Suprapubic skin (tissue), 4 donors: ENCODE measurements around the gene TTC39A.

Experiments
- CTCF ChIP-seq, 2 donors: fragments of 200-600 bp in 1 of 2; fragments of 450-650 bp in 1 of 2; sonication (generic) in 1 of 2; IDR thresholded peaks; one replicate each; pipeline ENCODE4 v1.5.1; 2016 to 2019; ENCODE audit warnings: antibody characterized with exemption in 2 of 2, mild to moderate bottlenecking in 1 of 2, moderate library complexity in 1 of 2
- POLR2A ChIP-seq, 2 donors: fragments of 450-650 bp; IDR thresholded peaks; one replicate each; pipeline ENCODE4 v1.6.1; 2017; ENCODE audit warnings: antibody characterized with exemption in 2 of 2, mild to moderate bottlenecking in 2 of 2, moderate library complexity in 2 of 2
- POLR2AphosphoS5 ChIP-seq, 3 donors: sonication (generic); formaldehyde crosslinking; IDR thresholded peaks; one replicate each; pipeline ENCODE4 v1.6.1; 2017; ENCODE audit warnings: antibody characterized with exemption in 3 of 3

- TF ChIP-seq POLR2A (IDR thresholded peaks at IDR 0.05) (no peak), CTCF (IDR thresholded peaks at IDR 0.05) (no peak), POLR2AphosphoS5 (IDR thresholded peaks at IDR 0.05) (no peak)
These were observed at the start of gene TTC39A for GRCh38 chr1:51330331-51331201.
